GM21360 (cell line): ENCODE results near the gene CACNA1G.

Experiments
- ATAC-seq: cut with Tn5 transposase; IDR thresholded peaks from one replicate; pipeline ENCODE4 v1.9.1; 2021; ENCODE audit warnings: mild to moderate bottlenecking, moderate library complexity; ENCODE audit not compliant: unreplicated experiment

The CACNA1G gene

GRCh38 chr17:50533185-50533584 lies 27.3 kb upstream of the CACNA1G start:
- ATAC-seq = no peak

DNA sequence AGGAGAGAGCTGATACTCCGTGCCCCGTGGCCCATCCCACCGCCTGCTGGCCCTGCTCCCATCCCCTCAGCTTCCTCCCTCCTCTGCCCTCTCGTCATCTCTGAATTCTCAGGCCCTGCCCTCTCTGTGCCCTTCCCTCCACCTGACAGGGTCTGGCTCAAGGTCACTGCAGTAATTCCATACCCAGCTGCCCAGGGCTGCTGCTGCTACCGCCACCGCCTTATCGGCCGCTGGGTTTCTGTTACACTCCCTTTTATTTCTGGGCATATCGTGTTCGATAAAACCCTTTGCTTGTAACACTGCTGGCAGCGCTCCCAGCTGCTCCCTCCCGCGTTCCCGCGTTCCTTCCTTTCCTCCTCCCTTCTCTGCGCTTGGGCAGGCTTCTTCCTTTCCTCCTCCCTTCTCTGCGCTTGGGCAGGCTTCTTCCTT lies 26.8 kb upstream of the CACNA1G start:
- ATAC-seq = no peak

GRCh38 chr17:50534222-50534978 lies 26.1 kb upstream of the CACNA1G start:
- ATAC-seq = no peak

GRCh38 chr17:50534979-50535326 lies 25.6 kb upstream of the CACNA1G start:
- no peak for ATAC-seq

- ATAC-seq = no peak
Measured at GRCh38 chr17:50535407-50535806, 25.1 kb upstream of the CACNA1G start.

DNA sequence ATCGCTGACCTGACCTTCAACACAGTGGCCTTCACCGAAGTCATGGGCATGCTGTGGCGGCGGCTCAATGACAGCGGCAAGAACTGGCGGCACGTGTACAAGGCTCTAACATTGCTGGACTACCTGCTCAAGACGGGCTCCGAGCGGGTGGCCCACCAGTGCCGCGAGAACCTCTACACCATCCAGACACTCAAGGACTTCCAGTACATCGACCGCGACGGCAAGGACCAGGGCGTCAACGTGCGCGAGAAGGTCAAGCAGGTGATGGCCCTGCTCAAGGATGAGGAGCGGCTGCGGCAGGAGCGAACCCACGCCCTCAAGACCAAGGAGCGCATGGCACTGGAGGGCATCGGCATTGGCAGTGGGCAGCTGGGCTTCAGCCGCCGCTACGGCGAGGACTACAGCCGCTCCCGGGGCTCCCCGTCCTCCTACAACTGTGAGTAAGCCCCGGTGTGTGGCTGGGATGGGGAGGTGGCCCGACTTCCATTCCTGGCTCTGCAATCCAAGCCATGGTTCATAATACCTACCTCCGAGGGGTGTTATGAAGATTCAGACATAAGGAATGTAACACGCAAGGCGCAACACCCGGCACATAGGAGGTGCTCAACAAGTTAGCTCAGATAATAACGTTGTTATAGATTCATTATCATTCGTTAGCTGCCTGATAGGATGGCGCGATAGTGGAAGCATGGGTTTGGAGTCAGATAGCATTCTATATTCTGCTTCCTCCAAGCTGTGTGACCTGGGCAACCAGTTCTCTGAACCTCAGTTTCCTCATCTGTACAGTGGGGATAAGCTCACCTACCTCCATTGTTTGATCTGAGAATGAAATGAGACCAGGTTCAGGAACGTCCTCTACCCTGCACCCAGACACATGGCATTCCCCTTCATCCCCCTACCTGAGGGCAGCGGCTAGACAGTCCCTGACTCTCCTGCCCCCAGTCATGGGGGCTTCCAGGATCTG lies 23.6 kb upstream of the CACNA1G start:
- ATAC-seq = no peak

GRCh38 chr17:50537721-50538548 lies 22.6 kb upstream of the CACNA1G start:
- no peak for ATAC-seq

DNA sequence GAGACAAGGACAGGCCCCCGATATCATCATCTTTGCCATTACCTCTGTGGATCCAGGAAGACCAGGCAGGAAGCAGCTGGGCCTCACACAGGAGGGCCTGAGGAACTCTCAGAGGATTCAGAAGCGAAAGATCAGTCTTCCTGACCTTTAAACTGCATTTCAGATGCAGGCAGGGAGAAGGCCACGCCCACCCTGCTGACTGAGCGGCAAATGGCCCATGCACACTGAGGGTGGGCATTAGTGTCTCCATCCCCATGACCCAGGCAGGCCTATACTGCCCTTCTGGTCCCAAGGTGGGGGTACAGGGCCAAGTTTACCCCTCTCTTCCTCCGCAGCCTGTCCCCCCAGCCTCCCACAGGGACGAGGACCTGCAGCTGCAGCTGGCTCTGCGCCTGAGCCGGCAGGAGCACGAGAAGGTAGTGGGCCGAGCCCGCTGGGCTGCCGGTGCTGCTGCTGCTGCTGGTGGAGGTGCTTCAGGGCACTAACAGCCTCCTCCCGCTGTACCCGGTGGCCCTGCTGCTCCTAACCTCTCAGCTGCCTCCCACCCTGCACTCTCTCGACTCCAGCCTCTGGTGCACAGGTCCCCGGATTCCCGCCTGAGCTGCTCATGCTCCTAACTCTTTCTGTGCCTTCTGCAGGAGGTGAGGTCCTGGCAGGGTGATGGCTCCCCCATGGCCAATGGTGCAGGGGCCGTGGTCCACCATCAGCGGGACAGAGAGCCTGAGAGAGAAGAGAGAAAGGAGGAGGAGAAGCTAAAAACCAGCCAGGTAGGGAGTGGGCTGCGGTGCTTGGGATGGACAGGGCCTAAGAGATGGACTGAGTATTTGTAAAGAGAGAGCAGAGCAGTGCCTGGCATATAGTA lies 21.7 kb upstream of the CACNA1G start:
- no peak for ATAC-seq

DNA sequence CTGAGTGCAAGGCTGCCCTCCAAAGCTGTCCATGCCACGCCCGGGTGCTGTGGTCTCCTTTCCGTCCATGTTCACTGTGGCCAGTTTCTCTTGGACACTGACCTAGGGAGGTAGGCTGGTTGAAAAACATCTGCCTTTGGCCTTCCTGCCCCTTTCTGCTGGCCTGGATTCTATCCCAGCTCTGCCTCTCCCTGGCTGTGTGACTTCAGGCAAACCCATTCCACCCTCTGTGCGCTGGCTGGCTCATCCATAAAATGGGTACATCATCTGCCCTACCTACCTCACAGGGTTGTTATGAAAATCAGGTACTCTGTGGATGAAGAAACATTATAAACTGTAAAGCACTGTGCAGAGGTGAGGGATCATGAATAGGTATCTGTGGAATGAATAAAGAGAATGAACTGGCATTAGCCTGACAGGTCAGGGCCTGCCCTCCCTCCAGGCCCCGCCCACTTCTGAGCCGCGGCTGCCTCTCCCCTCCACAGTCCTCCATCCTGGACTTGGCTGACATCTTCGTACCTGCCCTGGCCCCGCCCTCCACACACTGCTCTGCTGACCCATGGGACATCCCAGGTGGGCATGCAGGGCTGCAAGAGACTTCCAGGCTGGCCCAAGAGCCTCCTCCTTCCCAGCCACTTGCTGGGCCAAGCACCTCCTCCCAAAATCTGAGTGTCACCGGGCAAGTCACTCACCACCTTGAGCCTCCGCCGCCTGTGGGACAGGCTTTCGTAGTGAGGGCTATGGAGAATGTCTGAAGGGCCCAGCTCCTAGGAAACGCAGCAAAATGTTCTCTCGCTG lies 20.6 kb upstream of the CACNA1G start:
- no peak for ATAC-seq

DNA sequence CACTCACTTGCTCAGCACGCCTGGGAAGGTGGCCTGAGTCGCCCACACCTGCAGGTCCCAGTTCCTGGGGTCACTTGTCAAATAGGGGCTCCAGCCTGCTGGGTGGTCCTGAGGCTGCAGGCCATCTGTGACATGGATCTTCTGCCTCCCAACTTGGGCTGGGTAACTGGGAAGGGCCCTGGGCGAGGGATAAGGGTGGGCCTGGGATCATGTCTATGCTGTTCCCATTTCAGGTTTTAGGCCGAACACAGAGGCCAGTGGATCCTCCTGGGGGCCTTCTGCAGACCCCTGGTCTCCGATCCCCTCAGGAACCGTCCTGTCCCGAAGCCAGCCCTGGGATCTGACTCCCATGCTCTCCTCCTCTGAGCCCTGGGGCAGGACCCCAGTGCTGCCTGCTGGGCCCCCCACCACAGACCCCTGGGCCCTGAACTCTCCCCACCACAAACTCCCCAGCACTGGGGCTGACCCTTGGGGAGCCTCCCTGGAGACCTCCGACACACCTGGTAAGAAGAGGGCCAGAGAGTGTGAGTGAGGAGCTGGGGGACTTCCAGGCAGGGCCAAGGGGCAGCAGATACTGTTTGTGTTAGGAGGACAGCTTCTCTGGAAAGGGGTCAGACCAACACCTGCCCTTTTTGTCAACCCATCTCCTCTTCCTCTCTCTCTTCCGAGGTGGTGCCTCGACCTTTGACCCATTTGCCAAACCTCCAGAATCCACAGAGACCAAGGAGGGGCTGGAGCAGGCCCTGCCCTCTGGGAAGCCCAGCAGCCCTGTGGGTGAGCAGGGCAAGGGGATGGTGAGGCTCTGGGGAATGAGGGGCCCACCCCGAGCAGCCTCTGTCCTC lies 19.7 kb upstream of the CACNA1G start:
- no peak for ATAC-seq

DNA sequence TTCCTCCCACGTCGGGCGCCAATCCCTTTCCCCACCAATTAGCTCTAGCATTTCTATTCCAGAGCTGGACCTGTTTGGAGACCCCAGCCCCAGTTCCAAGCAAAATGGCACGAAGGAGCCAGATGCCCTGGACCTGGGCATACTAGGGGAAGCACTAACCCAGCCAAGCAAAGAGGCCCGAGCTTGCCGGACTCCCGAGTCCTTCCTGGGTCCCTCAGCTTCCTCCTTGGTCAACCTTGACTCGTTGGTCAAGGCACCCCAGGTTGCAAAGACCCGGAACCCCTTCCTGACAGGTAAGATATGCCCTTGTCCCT lies 19.2 kb upstream of the CACNA1G start:
- no peak for ATAC-seq

DNA sequence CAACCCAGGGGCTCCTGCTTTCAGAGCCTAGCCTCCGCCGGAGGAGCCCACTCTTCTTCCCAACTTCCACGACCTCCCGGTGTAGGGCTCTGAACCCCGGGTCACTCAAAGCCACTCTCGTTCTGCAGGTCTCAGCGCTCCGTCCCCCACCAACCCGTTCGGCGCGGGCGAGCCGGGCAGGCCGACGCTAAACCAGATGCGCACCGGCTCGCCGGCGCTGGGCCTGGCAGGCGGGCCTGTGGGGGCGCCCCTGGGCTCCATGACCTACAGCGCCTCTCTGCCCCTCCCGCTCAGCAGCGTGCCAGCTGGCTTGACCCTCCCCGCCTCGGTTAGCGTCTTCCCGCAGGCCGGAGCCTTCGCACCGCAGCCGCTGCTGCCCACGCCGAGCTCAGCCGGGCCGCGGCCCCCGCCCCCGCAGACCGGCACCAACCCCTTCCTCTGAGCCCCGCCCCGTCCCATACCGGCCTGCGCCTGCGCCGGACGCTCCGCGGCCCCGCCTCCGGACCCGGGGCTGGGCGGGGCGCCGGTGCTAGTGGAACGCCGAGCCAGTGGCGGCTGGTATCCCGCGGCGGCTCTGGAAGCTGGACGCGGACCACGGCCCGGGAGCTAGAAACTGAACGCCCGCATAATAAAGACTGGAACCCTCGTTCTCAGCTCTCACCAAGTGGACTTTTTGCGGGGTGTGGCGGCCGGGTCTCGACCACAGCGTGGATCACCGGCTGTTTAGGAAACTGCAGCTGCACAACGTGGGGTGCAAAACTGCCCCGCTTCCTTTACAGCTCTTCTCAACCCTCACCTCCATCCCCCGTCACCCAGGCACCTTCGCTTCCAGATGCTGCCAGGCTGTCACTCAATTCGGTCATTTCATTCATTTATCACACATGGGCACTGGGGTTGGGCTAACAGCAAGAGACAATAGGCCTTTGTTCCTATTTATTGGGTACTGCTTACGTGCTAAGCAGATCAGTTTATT lies 18.5 kb upstream of the CACNA1G start:
- peak; percentile 69 for ATAC-seq

DNA sequence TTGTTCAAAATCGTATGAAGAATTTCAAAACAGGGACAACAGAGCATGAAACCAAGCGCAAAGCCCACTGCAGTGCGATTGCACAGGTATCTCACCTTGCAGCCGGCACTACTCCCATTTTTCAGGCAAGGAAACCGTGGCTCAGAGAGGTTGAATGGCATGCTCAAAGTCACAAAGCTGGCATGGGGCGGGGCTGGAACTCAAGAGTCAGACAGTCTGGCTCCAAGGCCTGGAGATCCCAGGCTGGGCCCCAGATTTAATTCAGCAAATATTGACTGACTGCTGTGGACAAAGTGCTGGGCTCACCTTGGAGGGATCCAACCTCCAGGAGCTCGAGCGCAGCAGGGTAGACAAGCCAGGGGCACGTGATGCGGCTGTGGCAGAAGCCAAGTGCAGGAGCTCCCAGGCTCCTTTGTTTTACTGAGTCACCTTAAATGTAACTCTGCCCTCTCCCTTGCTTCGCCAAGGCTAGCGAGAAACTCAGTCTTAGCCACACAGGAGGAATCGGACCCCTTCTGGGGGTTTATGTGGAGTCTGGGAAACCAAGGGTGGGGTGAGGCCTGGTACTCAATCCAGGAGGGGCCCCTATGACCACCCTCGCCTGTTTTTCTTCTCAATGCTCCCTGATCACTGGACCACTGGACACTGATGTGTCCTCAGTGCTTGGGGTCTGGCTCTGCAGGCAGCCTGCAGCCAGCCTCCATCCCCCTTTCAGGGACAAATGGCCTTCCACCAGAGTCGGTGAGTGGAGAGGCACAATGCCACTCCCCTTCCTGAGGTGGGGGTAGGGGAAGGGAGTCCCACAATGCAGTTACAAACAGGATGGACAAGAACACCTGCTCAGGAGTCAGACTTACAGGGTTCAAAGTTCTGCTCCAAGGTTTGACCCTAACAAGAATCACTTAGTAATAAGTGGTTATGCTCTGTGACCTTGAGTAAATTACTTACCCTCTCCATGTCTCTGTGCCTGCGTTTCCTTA lies 17.4 kb upstream of the CACNA1G start:
- ATAC-seq = no peak

DNA sequence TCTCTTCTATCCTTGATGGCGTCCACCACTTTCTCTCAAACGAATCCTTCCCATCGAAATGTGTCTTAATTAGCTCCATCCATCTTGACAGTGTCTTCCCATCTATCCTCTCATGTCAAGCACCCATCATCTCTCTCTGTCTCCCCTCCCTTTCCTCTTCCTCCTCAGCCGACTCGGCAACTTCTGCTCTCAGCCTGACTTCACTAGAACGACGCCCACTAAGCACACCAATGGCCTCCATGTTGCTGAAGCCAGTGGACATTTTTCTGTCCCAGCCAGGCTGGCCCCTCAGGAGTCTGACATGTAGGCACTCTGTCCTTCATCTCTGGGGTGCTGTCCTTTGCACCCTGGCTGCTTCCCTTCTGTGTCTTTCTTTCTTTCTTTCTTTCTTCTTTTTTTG lies 16.0 kb upstream of the CACNA1G start:
- ATAC-seq = no peak

DNA sequence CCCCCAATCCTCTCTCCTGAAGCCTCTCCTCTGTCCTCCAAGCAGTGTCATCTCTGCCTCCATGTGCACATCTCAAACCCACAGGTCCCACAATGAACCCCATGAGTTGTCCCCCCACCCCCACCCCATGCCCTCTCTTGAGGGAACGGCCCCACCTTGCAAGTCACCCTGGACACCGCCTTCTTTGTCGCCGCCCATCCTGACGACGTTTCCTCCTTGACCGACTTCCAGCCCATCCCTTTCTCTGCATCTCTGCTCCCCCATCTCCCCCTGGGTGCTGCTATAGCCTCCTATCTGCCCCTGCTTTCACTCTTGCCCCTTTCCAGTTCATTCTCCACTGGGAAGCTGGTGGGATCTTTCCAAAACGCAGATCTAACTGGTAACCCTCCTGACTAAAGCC lies 15.2 kb upstream of the CACNA1G start:
- ATAC-seq = no peak

- ATAC-seq = no peak
Measured at GRCh38 chr17:50546701-50547034, 13.8 kb upstream of the CACNA1G start.
